IPS-20b (cell line): Measurements from ENCODE around the gene TAC3.

Experiments
- H3K27ac ChIP-seq: one replicate; pipeline ENCODE4 v1.5.1; 2013; ENCODE audit warnings: low read length
- H3K27me3 ChIP-seq: 2 replicates; pipeline ENCODE4 v1.6.1; 2013; ENCODE audit warnings: mild to moderate bottlenecking, low read length, inconsistent platforms; ENCODE audit not compliant: insufficient read depth
- H3K36me3 ChIP-seq: 2 replicates; pipeline ENCODE4 v1.6.1; 2013; ENCODE audit warnings: low read depth, mild to moderate bottlenecking, inconsistent platforms, low read length, moderate library complexity; ENCODE audit not compliant: insufficient read depth
- H3K4me1 ChIP-seq: 2 replicates; pipeline ENCODE4 v1.6.1; 2013; ENCODE audit warnings: mild to moderate bottlenecking, control low read depth, inconsistent platforms, low read length, moderate library complexity; ENCODE audit not compliant: insufficient read depth
- H3K4me3 ChIP-seq: 2 replicates; pipeline ENCODE4 v1.5.1; 2013; ENCODE audit warnings: mild to moderate bottlenecking, low read length, inconsistent platforms
- H3K9ac ChIP-seq: 2 replicates; pipeline ENCODE4 v1.6.1; 2013; ENCODE audit warnings: low read depth, mild to moderate bottlenecking, inconsistent platforms, low read length, moderate library complexity
- H3K9me3 ChIP-seq: 2 replicates; pipeline ENCODE4 v1.6.1; 2013; ENCODE audit warnings: mild to moderate bottlenecking, low read depth, low read length, inconsistent platforms; ENCODE audit not compliant: insufficient read depth

Gene TAC3

DNA sequence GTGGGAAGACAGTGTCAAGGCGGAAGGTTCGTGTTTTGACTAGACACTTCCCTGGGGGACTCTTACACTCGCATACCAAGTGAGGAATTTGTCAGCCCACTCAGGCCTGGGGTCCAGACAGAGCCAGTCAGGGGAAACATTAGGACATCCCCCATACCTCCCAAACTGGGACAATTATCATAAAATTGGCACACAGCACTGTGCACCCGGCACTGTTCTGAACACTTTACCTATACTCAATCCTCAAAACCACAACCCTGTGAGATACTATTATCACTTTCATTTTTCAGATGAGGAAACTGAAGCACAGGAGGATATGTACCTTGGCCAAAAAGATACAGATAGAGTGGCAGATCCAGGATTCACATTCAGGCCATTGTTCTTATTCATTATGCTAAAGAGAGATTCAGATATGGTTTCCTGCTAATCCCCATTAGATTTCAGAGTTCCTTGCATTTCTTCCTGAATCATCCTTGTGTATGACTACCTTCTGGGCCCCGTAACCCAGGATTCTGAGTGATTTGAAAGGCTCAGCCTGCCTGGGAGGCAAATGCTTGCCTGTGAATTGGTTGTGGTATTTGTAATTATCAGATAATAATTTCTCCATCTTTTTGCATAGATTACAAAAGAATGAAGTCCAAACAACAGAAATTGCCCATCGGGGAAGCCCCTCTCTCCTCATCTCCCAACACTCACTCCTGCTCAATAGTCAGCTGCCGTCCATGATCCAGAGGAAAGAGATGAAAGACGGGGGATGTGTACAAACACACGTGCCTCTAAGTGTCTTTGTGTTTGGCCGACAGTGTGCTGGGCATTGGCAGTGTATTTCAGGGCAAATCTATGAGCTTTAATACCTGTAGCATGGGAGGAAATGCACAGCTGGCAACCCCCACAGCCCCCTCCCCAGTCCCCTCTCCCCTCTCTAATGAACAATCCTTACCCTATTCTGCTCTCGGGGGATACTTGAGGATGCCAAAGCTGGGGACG, 4.6 kb downstream of the TAC3 start:
- Histone ChIP-seq H3K9me3 (no peaks in the 10 kb centered on the region), H3K36me3 (no peaks in the 10 kb centered on the region), H3K27me3 (no peaks in the 10 kb centered on the region), H3K4me1 (peaks cover 29% of the 10 kb centered on the region), H3K27ac (no peak overlapping the region), H3K4me3 (no peak overlapping the region), H3K9ac (no peak overlapping the region; the same call in 1 of the 2 replicates)

DNA sequence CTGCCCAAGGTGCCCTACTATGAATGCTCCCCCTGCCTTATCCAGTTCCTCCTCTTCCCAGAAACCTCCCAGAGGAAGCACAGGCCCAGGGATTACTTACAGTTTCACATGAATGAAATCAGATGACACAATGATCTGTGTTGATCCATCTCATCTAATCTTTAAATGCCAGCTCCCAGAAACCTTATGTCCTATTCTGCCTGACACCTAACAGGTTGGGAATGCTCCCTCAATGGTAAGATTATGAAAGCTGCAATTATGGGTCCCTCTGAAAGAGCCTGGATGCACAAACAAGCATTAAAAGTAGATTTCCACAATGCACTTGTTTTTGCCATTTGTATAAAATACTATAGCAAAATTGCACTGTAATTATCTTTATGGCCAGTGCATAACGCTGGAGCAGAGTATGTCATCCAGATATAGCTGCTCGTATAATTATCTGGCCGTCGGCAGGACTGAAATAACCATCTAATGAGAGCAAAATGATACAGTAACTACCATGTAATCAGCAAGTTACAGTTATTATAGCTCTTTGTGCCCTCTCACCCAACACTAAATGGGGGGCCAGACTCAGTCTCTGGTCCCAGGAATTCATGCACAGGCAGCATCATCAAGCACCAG, 5.6 kb downstream of the TAC3 start:
- Histone ChIP-seq H3K36me3 (no peaks in the 10 kb centered on the region), H3K27ac (no peak overlapping the region), H3K27me3 (no peaks in the 10 kb centered on the region), H3K4me1 (peaks cover 28% of the 10 kb centered on the region), H3K4me3 (no peak overlapping the region), H3K9me3 (no peaks in the 10 kb centered on the region), H3K9ac (no peak overlapping the region)

DNA sequence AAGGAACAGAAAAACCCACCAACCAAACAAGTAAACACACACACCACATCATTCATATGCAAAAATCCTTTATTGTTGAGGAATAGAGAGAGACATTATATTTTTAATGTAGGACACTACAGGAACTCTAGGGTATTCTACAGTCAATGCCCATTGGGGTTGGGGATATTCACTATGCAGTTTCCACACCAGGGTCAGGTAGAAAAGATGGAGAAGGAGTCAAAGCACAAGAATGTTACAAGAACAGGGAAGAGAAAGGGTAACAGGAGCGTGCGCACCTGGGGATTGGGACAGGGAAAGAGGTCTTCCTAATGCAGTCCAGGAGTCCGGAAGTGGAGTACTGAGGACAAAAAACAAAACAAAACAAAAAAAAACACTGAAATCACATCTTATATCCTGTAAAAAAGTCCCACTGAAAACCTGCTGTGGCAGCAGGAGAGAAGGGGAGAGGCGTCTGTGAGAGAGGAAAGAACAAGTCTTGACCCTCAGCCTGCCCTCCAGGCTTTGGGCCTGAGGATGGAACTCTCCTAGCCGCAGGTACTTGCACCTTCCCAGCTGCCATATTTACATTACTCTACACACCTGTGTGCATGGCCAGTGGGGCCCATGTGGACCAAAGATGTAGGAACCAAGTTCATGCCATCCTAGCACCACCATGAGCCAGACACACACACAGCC, 6.2 kb downstream of the TAC3 start:
- Histone ChIP-seq H3K4me1 (peaks cover 30% of the 10 kb centered on the region), H3K4me3 (peak overlapping the region; percentile 8; the same call in 1 of the 2 replicates), H3K9ac (peak overlapping the region; percentile 8; the same call in 1 of the 2 replicates), H3K27me3 (no peaks in the 10 kb centered on the region), H3K27ac (no peak overlapping the region), H3K9me3 (no peaks in the 10 kb centered on the region), H3K36me3 (no peaks in the 10 kb centered on the region)

DNA sequence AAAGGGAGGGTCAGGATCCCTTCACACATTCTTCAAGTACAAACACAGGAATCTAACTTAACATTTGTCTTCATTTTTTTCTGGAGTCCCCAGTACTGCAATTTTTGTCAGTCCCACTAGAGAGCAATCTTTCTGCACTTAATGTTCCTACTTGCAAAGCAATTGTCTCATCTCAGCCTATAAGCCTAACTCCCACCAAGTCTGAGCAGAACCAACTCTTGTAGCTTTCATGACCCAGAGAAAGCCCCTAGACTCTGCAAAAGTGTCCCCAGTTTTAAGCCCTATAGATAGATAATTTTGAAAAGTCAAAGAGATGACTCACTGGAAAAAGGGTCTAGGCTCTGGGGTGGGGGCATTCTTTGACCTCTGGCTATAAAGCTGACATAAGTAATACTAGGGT, 8.2 kb downstream of the TAC3 start:
- Histone ChIP-seq H3K4me3 (no peak overlapping the region), H3K4me1 (peaks cover 30% of the 10 kb centered on the region), H3K9ac (no peak overlapping the region), H3K27me3 (no peaks in the 10 kb centered on the region), H3K36me3 (peaks cover 19% of the 10 kb centered on the region), H3K9me3 (no peaks in the 10 kb centered on the region), H3K27ac (no peak overlapping the region)

DNA sequence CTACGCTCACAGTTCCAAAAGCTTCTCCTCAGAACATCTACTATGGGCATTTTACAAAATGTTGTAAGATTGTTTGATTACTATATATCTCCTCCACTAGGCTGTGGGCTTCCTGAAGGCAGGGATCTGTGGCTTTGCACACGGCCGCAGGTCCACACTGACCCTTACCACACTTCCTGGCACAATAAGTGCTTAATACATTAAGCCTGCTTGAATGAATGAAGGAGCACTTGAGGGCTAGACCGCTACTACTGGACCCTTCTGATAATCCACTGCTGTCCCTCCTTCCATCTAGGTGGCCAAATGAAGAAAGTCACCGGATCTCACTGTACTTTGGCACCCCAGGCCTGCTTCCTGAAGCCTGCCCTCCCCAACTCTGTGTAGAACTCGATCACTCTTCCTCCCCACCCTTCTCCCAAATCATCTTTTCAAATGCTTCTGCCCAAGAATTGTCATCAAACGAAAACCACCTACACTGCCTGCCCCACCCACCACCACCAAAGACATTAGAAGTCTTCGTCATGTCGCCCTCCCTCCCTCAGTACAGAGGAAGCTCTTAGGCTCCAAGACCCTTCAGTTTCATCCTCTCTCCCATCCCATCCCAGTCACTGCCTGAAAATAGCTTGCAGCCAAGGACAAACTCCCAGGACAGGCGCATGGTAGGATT, 9.4 kb downstream of the TAC3 start:
- Histone ChIP-seq H3K4me3 (peak overlapping the region; percentile 59; the same call in 1 of the 2 replicates), H3K36me3 (peaks cover 31% of the 10 kb centered on the region), H3K27ac (no peak overlapping the region), H3K9me3 (no peaks in the 10 kb centered on the region), H3K4me1 (peaks cover 30% of the 10 kb centered on the region), H3K9ac (peak overlapping the region; percentile 53; the same call in 1 of the 2 replicates), H3K27me3 (no peaks in the 10 kb centered on the region)

DNA sequence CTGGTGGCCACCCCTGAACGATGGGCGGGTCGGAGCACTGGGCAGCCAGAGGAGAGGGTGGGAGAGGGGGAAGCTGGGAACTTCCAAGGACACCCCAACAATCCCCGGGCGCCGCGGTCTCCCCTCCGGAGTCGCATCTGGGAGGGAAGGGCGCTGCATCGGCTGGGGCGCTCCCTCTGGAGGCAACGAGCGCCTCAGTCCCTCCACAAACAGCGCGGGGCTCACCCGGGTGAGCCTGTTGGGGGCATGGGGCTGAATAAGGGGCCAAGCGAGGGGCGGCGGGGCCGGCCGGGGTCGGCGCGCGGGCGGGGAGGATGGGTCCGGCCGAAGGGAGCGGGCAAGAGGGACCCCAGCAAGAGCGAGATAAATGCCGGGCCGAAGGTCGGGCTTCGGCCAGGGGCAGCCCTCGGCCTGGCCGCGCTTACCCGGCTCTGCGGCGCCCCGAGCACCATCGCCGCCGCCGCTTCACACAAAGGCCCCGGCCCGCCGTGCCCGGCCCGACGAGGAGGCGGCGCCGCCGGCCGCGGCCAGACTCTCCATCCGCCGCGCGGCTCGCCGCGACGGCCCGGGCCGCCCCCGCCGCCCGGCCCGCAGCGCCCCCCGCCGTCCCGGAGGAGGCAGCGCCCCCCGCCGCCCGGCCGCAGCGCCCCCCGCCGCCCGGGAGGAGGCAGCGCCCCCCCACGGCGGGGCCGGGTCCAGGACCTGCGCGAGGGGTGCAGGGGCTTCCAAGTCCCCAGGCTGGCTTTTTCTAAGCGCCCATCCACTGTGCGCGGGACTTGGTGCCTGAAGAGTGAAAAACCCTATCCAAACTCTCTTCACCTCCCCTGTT, 10.1 kb downstream of the TAC3 start, which contains the start of gene ZBTB39:
Gene ZBTB39, minus strand, starts transcription at position 567 of the 829 bp plus-strand sequence. CDS start 1,629 bp downstream, outside the sequence.
- Histone ChIP-seq H3K36me3 (peaks cover 37% of the 10 kb centered on the region), H3K4me1 (peaks cover 25% of the 10 kb centered on the region; the same call in 1 of the 2 replicates), H3K27me3 (no peaks in the 10 kb centered on the region), H3K27ac (peak within 1 kb of the TSS; percentile 37), H3K9me3 (no peaks in the 10 kb centered on the region), H3K4me3 (peak within 1 kb of the TSS; percentile 93), H3K9ac (peak within 1 kb of the TSS; percentile 95)

DNA sequence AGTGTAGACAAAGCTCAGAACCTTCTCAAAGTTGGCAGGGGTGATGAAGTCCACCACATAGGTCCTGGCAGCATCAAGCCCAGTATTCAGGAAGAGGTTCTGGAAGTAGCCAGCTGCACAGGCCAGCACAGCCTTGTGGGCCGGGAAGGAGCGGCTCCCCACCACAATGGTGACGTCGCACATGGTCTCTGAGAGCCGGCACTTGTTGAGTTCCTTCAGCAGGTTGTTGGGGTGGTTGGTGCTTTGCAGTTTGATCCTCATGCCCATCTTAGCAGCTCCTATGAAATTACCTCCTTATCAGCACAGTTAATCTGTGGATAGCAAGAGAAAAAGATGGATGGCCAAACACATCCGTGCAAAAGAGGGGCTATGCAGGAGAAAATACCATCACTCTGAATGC, 11.7 kb downstream of the TAC3 start:
- peaks cover 12% of the 10 kb centered on the region; the same call in 1 of the 2 replicates for H3K4me1 ChIP-seq
- H3K36me3 ChIP-seq, result peaks cover 52% of the 10 kb centered on the region
- no peak overlapping the region for H3K9ac ChIP-seq
- no peaks in the 10 kb centered on the region for H3K9me3 ChIP-seq
- no peaks in the 10 kb centered on the region for H3K27me3 ChIP-seq
- H3K4me3 ChIP-seq, result peak overlapping the region; percentile 93; the same call in 1 of the 2 replicates
- H3K27ac ChIP-seq, result no peak overlapping the region

DNA sequence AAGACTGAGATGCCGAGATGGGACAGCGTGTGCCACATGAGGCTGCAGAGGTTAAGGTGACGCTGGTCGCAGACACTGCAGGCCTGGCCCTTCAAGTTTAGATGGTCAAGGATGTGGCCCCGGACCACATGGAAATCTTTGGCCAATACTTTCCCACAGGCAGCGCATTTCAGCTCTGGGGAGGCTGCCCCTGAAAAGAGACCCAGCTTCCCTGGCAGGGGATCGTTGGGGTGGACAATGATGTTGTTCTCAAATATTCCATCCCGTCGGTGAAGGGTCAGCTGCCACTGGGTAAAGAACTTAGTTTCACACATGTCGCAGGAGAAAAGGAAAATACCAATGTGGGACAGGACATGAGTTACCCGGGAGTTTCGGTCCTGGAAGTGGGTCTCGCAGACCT, 12.9 kb downstream of the TAC3 start:
- peaks cover 6% of the 10 kb centered on the region; the same call in 1 of the 2 replicates for H3K4me1 ChIP-seq
- peaks cover 62% of the 10 kb centered on the region for H3K36me3 ChIP-seq
- H3K27me3 ChIP-seq, result no peaks in the 10 kb centered on the region
- no peak overlapping the region for H3K4me3 ChIP-seq
- no peaks in the 10 kb centered on the region for H3K9me3 ChIP-seq
- H3K27ac ChIP-seq, result no peak overlapping the region
- no peak overlapping the region for H3K9ac ChIP-seq

DNA sequence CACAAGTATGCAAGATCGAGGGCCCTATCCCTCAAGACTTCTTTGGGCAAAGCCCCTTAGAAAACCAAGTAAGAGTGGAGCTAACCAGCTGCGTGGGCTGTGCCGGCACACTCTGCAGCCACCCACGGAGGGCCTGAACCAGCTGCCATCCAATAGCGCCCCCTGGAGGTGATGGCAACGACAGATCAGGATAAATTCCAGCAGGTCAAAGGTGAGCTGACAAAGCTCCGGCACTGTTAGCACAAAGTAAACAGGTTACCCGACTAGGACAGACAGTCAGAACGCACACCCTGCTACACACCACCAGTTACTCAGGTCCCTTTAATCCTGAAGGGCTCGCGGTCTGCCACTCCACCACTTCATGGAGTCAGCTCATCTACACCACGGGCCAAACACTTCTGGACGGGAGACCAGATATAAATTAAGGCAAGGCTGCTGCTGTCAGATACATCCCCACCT, 14.9 kb downstream of the TAC3 start:
- Histone ChIP-seq H3K27ac (no peak overlapping the region), H3K27me3 (no peaks in the 10 kb centered on the region), H3K4me3 (no peak overlapping the region), H3K4me1 (peaks cover 6% of the 10 kb centered on the region; the same call in 1 of the 2 replicates), H3K36me3 (peaks cover 62% of the 10 kb centered on the region), H3K9ac (no peak overlapping the region), H3K9me3 (no peaks in the 10 kb centered on the region)

DNA sequence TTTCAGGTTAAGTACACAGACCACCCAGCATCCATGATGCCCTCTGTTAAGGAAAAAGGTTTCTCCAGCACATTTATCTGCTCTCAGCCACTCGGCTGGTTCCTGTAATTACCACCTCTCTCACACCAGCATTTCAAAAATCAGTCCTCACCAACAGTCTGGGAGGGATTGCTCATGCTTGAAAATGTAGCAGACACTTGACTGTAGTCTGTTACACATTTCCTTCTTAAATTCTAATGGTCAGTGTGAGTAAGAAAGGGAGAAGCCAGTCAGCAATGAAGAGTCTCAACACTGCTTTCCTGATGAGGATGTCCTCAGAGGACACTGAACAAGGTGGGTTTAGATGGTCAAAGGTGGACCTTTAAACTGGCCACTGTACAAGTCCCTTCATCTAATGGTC, 15.9 kb downstream of the TAC3 start:
- no peak overlapping the region for H3K27ac ChIP-seq
- H3K36me3 ChIP-seq, result peaks cover 62% of the 10 kb centered on the region
- H3K4me1 ChIP-seq, result peaks cover 4% of the 10 kb centered on the region; the same call in 1 of the 2 replicates
- no peak overlapping the region for H3K9ac ChIP-seq
- no peaks in the 10 kb centered on the region for H3K9me3 ChIP-seq
- no peaks in the 10 kb centered on the region for H3K27me3 ChIP-seq
- H3K4me3 ChIP-seq, result no peak overlapping the region
